ENCODE data around the gene OR10G3. TPM values are rescaled to one million over a fixed set of nuclear protein-coding genes. Genes with fewer than 3 reads are reported as not detected.

Gene OR10G3
- total RNA-seq, 1 experiment from 2014 or later, result not detected

Other genes with a start within 250 kb of the OR10G3 start
- 119 and 127 TPM in 2 replicates for gene SUPT16H, start 196.1 kb downstream of the OR10G3 start, total RNA-seq (2014; rRNA removed; shearing (Covaris generic))
- 41.7 and 42.4 TPM in 2 replicates for gene CHD8, start 124.0 kb downstream of the OR10G3 start, total RNA-seq (2014; rRNA removed; shearing (Covaris generic))
- 28.2 and 33.3 TPM in 2 replicates for gene RAB2B, start 103.1 kb downstream of the OR10G3 start, total RNA-seq (2014; rRNA removed; shearing (Covaris generic))
- gene TOX4, start 102.9 kb downstream of the OR10G3 start, total RNA-seq (2014; rRNA removed; shearing (Covaris generic)), result 24.7 and 26.8 TPM in 2 replicates
- gene METTL3, start 68.7 kb downstream of the OR10G3 start, total RNA-seq (2014; rRNA removed; shearing (Covaris generic)), result 65.8 and 72.2 TPM in 2 replicates
- 0.66 and 0.67 TPM in 2 replicates for gene SALL2, start 53.7 kb downstream of the OR10G3 start, total RNA-seq (2014; rRNA removed; shearing (Covaris generic))
- gene OR10G2, start 54.9 kb upstream of the OR10G3 start, total RNA-seq (2014; rRNA removed; shearing (Covaris generic)), result not detected in 2 replicates
- gene OR4E2, start 73.8 kb upstream of the OR10G3 start, total RNA-seq (2014; rRNA removed; shearing (Covaris generic)), result not detected in 2 replicates
- not detected in 2 replicates for gene OR4E1, start 93.7 kb upstream of the OR10G3 start, total RNA-seq (2014; rRNA removed; shearing (Covaris generic))